ENCODE results near the gene SLK.

- TF ChIP-seq CTCF (IDR thresholded peaks at IDR 0.05) (no peak), POLR2AphosphoS5 (IDR thresholded peaks at IDR 0.05) (no peak), POLR2A (IDR thresholded peaks at IDR 0.05) (no peak)
Measured at GRCh38 chr10:103932971-103933370, 34.0 kb upstream of the SLK start.

All from upper lobe of left lung (tissue), 4 donors.